HG03135 (cell line): ENCODE data around the gene SLC44A1.

Experiments used
- ATAC-seq: cut with Tn5 transposase; IDR thresholded peaks from one replicate; pipeline ENCODE4 v1.9.1; 2021; ENCODE audit warnings: mild to moderate bottlenecking, moderate library complexity; ENCODE audit not compliant: unreplicated experiment

SLC44A1 gene

GRCh38 chr9:105455836-105456475, 211.5 kb downstream of the SLC44A1 start:
- ATAC-seq = no peak

- ATAC-seq = no peak
These were observed 213.3 kb downstream of the SLC44A1 start for GRCh38 chr9:105457560-105458294.

GRCh38 chr9:105458404-105458803, 214.0 kb downstream of the SLC44A1 start:
- ATAC-seq = no peak

GRCh38 chr9:105459336-105459735, 214.9 kb downstream of the SLC44A1 start:
- no peak for ATAC-seq

GRCh38 chr9:105466898-105467455, 222.5 kb downstream of the SLC44A1 start:
- ATAC-seq = no peak

GRCh38 chr9:105468875-105469274, 224.4 kb downstream of the SLC44A1 start:
- ATAC-seq = no peak

GRCh38 chr9:105473221-105473620, 228.8 kb downstream of the SLC44A1 start:
- ATAC-seq = no peak

- no peak for ATAC-seq
These were observed 230.9 kb downstream of the SLC44A1 start for GRCh38 chr9:105475302-105475701.

- no peak for ATAC-seq
These were observed 235.4 kb downstream of the SLC44A1 start for GRCh38 chr9:105479846-105480245.

- no peak for ATAC-seq
These were observed 239.2 kb downstream of the SLC44A1 start for GRCh38 chr9:105483618-105484017.

GRCh38 chr9:105484226-105484625, 239.8 kb downstream of the SLC44A1 start:
- ATAC-seq = no peak

GRCh38 chr9:105485131-105485530, 240.7 kb downstream of the SLC44A1 start:
- no peak for ATAC-seq
